ENCODE results near the gene CCDC8. TPM values are rescaled to one million over a fixed set of nuclear protein-coding genes. Genes with fewer than 3 reads are reported as not detected.
"Not testable (repeated sequence)": the region's sequence is repeated elsewhere in the genome, so short reads cannot be mapped to it uniquely, and the experiment has no call there.

Gene CCDC8
- total RNA-seq, 1 experiment from 2014 or later = 27.5 TPM

GRCh38 chr19:46441866-46442265, 28.5 kb upstream of the CCDC8 start:
- no peaks in the 10 kb centered on the region for H3K27me3 Mint-ChIP-seq (ENCODE audit: low read depth)
- H3K79me1 ChIP-seq (ENCODE audit: insufficient read depth, low read depth, low read length, poor library complexity, severe bottlenecking) = no peaks in the 10 kb centered on the region
- no peak overlapping the region for H4K8ac ChIP-seq (replicated peaks; ENCODE audit: insufficient read length, low read depth, low read length)
- H3K36me3 Mint-ChIP-seq (ENCODE audit: insufficient read depth in 1 of 3, low read depth in 3 of 3) = no peaks in the 10 kb centered on the region
- H3K4me1 Mint-ChIP-seq = no peaks in the 10 kb centered on the region
- DNase-seq = no peak
- no peak overlapping the region for H3K4me3 Mint-ChIP-seq
- no peaks in the 10 kb centered on the region for H3K23me2 ChIP-seq (ENCODE audit: insufficient read length, low read depth, low read length, poor library complexity, severe bottlenecking)
- H2BK5ac ChIP-seq (ENCODE audit: insufficient read length, low read length) = no peak overlapping the region
- no peak overlapping the region for H3K23ac ChIP-seq (ENCODE audit: insufficient read length, low read depth, low read length)
- no peak overlapping the region for H3K4me2 ChIP-seq (ENCODE audit: insufficient read depth, insufficient read length, low read length)
- no peak overlapping the region for H3K56ac ChIP-seq (ENCODE audit: insufficient read length, low read depth, low read length)
- H3K9me3 ChIP-seq (ENCODE audit: control insufficient read depth, low read depth, low read length) = no peaks in the 10 kb centered on the region
- H3K4me1 ChIP-seq (ENCODE audit: insufficient read depth, low read length) = no peaks in the 10 kb centered on the region
- no peak overlapping the region for H3T11ph ChIP-seq (ENCODE audit: low read length)
- no peak overlapping the region for H2AFZ ChIP-seq (ENCODE audit: low read length)
- H3K9me3 Mint-ChIP-seq = no peaks in the 10 kb centered on the region
- no peak overlapping the region for H4K91ac ChIP-seq (ENCODE audit: insufficient read length, low read depth, low read length)
- no peak overlapping the region for H2AK5ac ChIP-seq (ENCODE audit: insufficient read length, low read length)
- H4K20me1 ChIP-seq (ENCODE audit: control insufficient read depth, insufficient read depth, insufficient read length) = no peaks in the 10 kb centered on the region
- no peak for TF ChIP-seq CTCF (conservative IDR thresholded peaks at IDR 0.05)
- H3K27me3 ChIP-seq (ENCODE audit: insufficient read depth, low read length) = no peaks in the 10 kb centered on the region
- no peak overlapping the region for H2BK20ac ChIP-seq (ENCODE audit: low read depth, low read length, poor library complexity, severe bottlenecking)
- no CpG with 5 or more reads among the region's 1 CpG for WGBS (ENCODE audit: extremely low coverage, insufficient read length, low lambda C conversion rate)
- no peak overlapping the region for H3K9ac ChIP-seq (ENCODE audit: extremely low read depth, insufficient read length, low read length)
- H3K27ac Mint-ChIP-seq = peak overlapping the region in 1 of 3 experiments; percentile 31; a peak in 1 of 7 replicates
- no peak overlapping the region for H3K18ac ChIP-seq (ENCODE audit: insufficient read length, low read depth, low read length)
- no peak overlapping the region for H2BK120ac ChIP-seq (ENCODE audit: low read depth, low read length, poor library complexity, severe bottlenecking)
- H3K27ac ChIP-seq (ENCODE audit: insufficient read length, low read depth, low read length) = no peak overlapping the region
- H2BK12ac ChIP-seq (ENCODE audit: insufficient read length, low read depth, low read length) = no peak overlapping the region
- no peak overlapping the region for H4K5ac ChIP-seq (ENCODE audit: insufficient read length, low read depth, low read length)
- H3K14ac ChIP-seq (ENCODE audit: insufficient read depth, low read length) = no peak overlapping the region
- H3K4ac ChIP-seq (ENCODE audit: low read depth, low read length) = no peak overlapping the region
- H2BK15ac ChIP-seq (ENCODE audit: low read depth, low read length) = no peak overlapping the region
- H3K79me2 ChIP-seq (ENCODE audit: insufficient read depth, low read length) = no peaks in the 10 kb centered on the region

- H2AK5ac ChIP-seq (ENCODE audit: insufficient read length, low read length); H2AFZ ChIP-seq (ENCODE audit: low read length); H3K23ac ChIP-seq (ENCODE audit: insufficient read length, low read depth, low read length); H3K14ac ChIP-seq (ENCODE audit: insufficient read depth, low read length); H4K8ac ChIP-seq (replicated peaks; ENCODE audit: insufficient read length, low read depth, low read length); H3K27ac Mint-ChIP-seq; DNase-seq; H3K9me3 Mint-ChIP-seq; H3K27me3 ChIP-seq (ENCODE audit: insufficient read depth, low read length); H3K4me2 ChIP-seq (ENCODE audit: insufficient read depth, insufficient read length, low read length); H4K91ac ChIP-seq (ENCODE audit: insufficient read length, low read depth, low read length); H2BK15ac ChIP-seq (ENCODE audit: low read depth, low read length); H3K79me1 ChIP-seq (ENCODE audit: insufficient read depth, low read depth, low read length, poor library complexity, severe bottlenecking); H4K5ac ChIP-seq (ENCODE audit: insufficient read length, low read depth, low read length); H3K4me1 Mint-ChIP-seq; H3K23me2 ChIP-seq (ENCODE audit: insufficient read length, low read depth, low read length, poor library complexity, severe bottlenecking); H2BK20ac ChIP-seq (ENCODE audit: low read depth, low read length, poor library complexity, severe bottlenecking); H2BK120ac ChIP-seq (ENCODE audit: low read depth, low read length, poor library complexity, severe bottlenecking); H3K4ac ChIP-seq (ENCODE audit: low read depth, low read length); H3K56ac ChIP-seq (ENCODE audit: insufficient read length, low read depth, low read length); H3T11ph ChIP-seq (ENCODE audit: low read length); H3K18ac ChIP-seq (ENCODE audit: insufficient read length, low read depth, low read length); H2BK12ac ChIP-seq (ENCODE audit: insufficient read length, low read depth, low read length); H3K27me3 Mint-ChIP-seq (ENCODE audit: low read depth); H3K9ac ChIP-seq (ENCODE audit: extremely low read depth, insufficient read length, low read length); H3K79me2 ChIP-seq (ENCODE audit: insufficient read depth, low read length); H4K20me1 ChIP-seq (ENCODE audit: control insufficient read depth, insufficient read depth, insufficient read length); H3K9me3 ChIP-seq (ENCODE audit: control insufficient read depth, low read depth, low read length); H3K36me3 Mint-ChIP-seq (ENCODE audit: insufficient read depth in 1 of 3, low read depth in 3 of 3); H3K27ac ChIP-seq (ENCODE audit: insufficient read length, low read depth, low read length); H2BK5ac ChIP-seq (ENCODE audit: insufficient read length, low read length); H3K4me3 Mint-ChIP-seq; H3K4me1 ChIP-seq (ENCODE audit: insufficient read depth, low read length): not testable (repeated sequence)
- no CpG with 5 or more reads among the region's 4 CpGs for WGBS (ENCODE audit: extremely low coverage, insufficient read length, low lambda C conversion rate)
Observed at GRCh38 chr19:46435689-46436088, 22.3 kb upstream of the CCDC8 start.
